Testis (tissue), 3 donors: ENCODE measurements around the gene ADGRD1. TPM values are rescaled to one million over a fixed set of nuclear protein-coding genes. Genes with fewer than 3 reads are reported as not detected.

Source experiments
- DNase-seq: peaks from one replicate; pipeline ENCODE4 v3.0.0-alpha.2; 2019
- H3K27ac ChIP-seq, 2 donors: fragments of 200-600 bp; sonication (generic); one replicate each; pipeline ENCODE4 v1.5.1; 2019
- H3K27me3 ChIP-seq: fragments of 200-600 bp; sonication (generic); one replicate; pipeline ENCODE4 v1.5.1; 2019
- H3K36me3 ChIP-seq: fragments of 200-600 bp; sonication (generic); one replicate; pipeline ENCODE4 v1.5.1; 2017; ENCODE audit warnings: low read depth; ENCODE audit errors: missing control alignments
- H3K4me1 ChIP-seq: fragments of 200-600 bp; sonication (generic); one replicate; pipeline ENCODE4 v1.5.1; 2019
- H3K4me3 ChIP-seq, 2 donors: fragments of 200-600 bp; sonication (generic); one replicate each; pipeline ENCODE4 v1.5.1; 2017 to 2019
- H3K9me3 ChIP-seq: fragments of 200-600 bp; sonication (generic); one replicate; pipeline ENCODE4 v1.5.1; 2017
- CTCF ChIP-seq, 3 experiments: fragments of 450-650 bp in 2 of 3; fragments of 200-600 bp in 1 of 3; sonication (generic) in 1 of 3; IDR thresholded peaks; one replicate each; pipeline ENCODE4 v1.5.1; 2016 to 2019; ENCODE audit warnings: antibody characterized with exemption in 3 of 3, mild to moderate bottlenecking in 2 of 3, moderate library complexity in 1 of 3
- POLR2A ChIP-seq: fragments of 450-650 bp; IDR thresholded peaks from one replicate; pipeline ENCODE4 v1.6.1; 2017; ENCODE audit warnings: antibody characterized with exemption, mild to moderate bottlenecking, moderate library complexity
- WGBS, 2 donors: methylation state at CpG; one replicate each; pipeline ENCODE4 v1.1.5; 2018; 5-methylcytosine and 5-hydroxymethylcytosine counted together
- intact Hi-C: fragments of 100-400 bp; cut with DNase I; formaldehyde crosslinking; loops from one replicate; pipeline ENCODE4 v1.15.1; 2023; ENCODE audit warnings: low total_unique reads
- polyA plus RNA-seq: library from polyadenylated mRNA; stranded (reverse); fragments of 350-450 nt; fragmentation: Illumina TruSeq; extraction: RNeasy Lipid Tissue Mini Kit (QIAGEN cat#74804); gene quantifications from one replicate; pipeline ENCODE4 v1.2.3, GENCODE V29; 2014; ENCODE audit warnings: low read depth, low replicate concordance; ENCODE audit not compliant: insufficient read depth
- total RNA-seq, 2 donors: library from RNA; depleted of rRNA; stranded (reverse); fragments of >200 nt; gene quantifications; one replicate each; pipeline ENCODE4 v1.2.3, GENCODE V29; 2016

Gene ADGRD1
- total and polyA plus RNA-seq, 3 donors from 2014 or later, result 27.2 to 43.2 (median 42.8) TPM

DNA sequence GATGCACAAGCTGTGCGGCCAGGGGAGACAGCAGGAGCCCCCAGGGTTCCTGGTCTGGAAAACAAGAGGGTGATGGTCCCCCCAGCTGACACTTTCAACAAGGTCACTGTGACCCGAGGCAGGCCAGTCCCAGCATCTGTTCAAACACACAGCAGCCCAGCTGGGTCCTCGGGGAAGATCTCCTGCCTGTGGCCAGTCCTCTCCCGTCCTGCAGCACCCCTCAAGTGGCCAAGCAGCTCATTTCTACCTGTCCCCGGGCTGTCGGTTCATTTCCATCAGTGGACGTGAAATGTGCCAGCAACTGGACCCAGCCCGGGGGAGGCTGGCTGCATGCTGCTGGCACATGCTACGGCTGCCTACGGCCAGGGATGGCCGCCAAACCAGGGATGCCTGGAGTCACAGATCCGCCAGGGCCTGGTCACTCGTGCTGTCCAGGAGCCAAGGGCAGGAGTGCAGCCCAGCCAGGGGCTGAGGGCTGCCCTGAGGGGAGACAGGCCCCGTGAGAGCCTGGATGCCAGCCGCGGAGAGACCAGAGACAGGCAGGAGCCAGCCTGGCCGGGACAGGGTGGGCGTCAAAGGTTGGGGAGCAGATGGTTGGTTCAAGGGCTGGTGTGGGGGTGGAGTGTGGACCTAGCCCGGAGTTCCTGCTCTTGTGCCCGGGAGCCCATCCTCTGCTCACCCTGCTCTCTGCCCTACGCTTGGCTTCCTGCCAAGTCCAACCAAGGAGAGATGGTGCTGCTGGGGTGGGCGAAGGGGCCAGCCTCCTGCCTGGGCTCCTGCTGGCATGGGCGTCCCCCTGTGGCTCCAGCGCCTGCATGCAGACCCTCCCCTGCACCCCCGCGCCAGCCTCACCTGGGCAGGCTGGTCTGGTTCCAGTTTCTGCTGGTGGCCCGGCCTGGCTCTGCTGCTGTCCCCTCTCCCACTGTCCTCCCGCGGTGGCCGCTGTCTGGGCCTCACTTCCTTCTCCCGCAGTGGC, 143.8 kb downstream of the ADGRD1 start:
- peak; percentile 41 for DNase-seq
- Histone ChIP-seq H3K27me3 (no peaks in the 10 kb centered on the region), H3K27ac (no peak overlapping the region), H3K4me3 (no peak overlapping the region), H3K36me3 (no peaks in the 10 kb centered on the region), H3K4me1 (peaks cover 7% of the 10 kb centered on the region), H3K9me3 (no peaks in the 10 kb centered on the region)
- intact Hi-C loops, result no loop called here
- TF ChIP-seq CTCF (IDR thresholded peaks at IDR 0.05) (no peak), POLR2A (no peak)
- 66 to 73% methylated on average over 14 to 28 of the region's 31 CpGs for WGBS, 2 donors

DNA sequence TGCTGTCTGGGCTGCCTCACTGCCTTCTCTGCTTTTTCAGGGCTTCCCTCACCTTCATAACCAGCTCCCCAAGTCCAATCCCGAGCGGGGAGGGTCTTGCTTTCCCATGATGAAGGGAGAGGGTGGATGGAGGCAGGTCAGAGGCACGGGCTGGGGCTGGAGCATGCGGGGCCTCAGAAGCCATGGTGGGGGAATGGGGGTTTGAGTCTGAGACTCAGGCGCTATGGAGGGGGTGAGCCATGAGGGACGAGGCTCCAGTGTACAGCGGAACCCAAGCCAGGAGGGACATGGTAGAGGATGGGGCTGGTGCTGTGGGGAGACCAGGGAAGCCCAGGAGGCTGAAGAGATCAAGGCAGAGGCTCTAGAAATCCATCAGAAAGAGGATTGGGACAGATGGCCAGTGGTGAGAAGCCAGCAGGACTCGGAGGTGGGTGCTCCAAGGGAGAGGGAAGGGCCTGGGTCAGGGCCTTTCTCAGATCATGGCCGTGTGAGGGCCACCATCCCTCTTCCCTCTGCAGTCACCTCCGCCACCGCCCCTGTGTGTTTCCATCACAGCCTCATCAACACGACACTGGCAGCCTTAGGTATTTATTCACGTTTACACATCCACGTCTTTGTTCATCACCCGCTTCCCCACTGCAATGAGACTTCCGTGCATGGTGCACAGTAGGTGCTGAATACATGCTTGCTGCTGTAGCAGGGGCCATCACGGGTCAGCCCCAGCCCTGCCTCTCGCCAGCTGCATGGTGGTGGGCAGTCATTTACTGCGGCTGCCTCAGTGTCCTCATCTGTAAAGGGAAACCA, 144.7 kb downstream of the ADGRD1 start:
- no peak overlapping the region for H3K27ac ChIP-seq
- H3K9me3 ChIP-seq, result no peaks in the 10 kb centered on the region
- TF ChIP-seq POLR2A (no peak), CTCF (IDR thresholded peaks at IDR 0.05) (no peak)
- peak; percentile 6 for DNase-seq
- intact Hi-C loops, result no loop called here
- H3K27me3 ChIP-seq, result no peaks in the 10 kb centered on the region
- 94 to 95% methylated on average over 19 of the region's 19 CpGs for WGBS, 2 donors
- H3K4me3 ChIP-seq, result no peak overlapping the region
- no peaks in the 10 kb centered on the region for H3K36me3 ChIP-seq
- H3K4me1 ChIP-seq, result peaks cover 7% of the 10 kb centered on the region

DNA sequence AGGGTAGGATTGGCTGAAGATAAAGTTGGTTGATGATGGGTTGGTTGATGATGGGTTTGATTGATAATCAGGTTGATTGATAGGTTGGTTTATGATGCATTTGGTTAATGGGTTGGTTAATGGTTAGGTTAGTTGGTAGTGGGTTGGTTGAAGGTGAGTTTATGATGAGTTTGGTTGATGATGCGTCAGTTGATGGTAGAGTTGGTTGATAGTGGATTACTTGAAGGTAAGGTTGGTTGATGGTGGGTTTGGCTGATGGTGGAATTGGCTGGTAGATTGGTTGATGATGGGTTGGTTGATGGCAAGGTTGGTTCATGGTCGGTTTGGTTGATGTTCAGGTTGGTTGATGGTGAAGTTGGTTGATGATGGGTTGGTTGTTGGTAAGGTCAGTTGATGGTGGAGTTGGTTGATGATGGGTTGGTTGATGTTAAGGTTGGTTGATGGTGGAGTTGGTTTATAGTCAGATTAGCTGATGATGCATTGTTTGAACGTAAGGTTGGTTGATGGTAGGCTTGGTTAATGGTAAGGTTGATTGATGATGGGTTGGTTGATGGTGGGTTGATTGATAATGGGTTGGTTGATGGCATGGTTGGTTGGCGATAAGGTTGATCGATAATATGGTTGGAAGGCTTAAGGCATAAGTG, 146.4 kb downstream of the ADGRD1 start:
- H3K27ac ChIP-seq, result no peak overlapping the region
- H3K4me3 ChIP-seq, result no peak overlapping the region
- 93 to 95% methylated on average over 5 of the region's 5 CpGs for WGBS, 2 donors
- TF ChIP-seq POLR2A, result no peak
- TF ChIP-seq CTCF (IDR thresholded peaks at IDR 0.05), result no peak
- intact Hi-C loops, result no loop called here
- no peaks in the 10 kb centered on the region for H3K36me3 ChIP-seq
- peak; percentile 1 for DNase-seq
- H3K27me3 ChIP-seq, result no peaks in the 10 kb centered on the region
- no peaks in the 10 kb centered on the region for H3K9me3 ChIP-seq
- H3K4me1 ChIP-seq, result peaks cover 19% of the 10 kb centered on the region

DNA sequence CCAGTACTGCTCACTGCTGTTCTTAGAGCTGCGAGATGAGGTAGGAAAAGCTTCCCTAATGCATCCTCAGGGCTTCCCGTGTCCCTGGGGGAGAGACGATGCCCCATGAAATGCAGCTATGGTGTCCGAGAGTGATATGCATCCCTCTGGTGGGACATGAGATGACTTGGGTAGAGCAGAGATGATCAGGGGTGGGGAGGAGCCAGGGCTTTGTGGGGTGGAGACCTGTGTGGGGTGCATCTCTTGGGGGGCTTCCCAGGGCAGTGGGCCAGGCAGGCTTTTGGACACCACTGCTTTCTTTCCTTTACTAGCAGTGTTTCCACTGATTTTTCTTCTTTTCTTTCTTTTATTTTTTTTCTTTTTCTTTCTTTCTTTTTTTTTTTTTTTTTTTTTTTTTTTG, 147.3 kb downstream of the ADGRD1 start:
- DNase-seq, result peak; percentile 8
- no peak overlapping the region for H3K4me3 ChIP-seq
- no peak overlapping the region for H3K27ac ChIP-seq
- TF ChIP-seq CTCF (IDR thresholded peaks at IDR 0.05) (no peak), POLR2A (no peak)
- no peaks in the 10 kb centered on the region for H3K9me3 ChIP-seq
- H3K36me3 ChIP-seq, result no peaks in the 10 kb centered on the region
- intact Hi-C loops, result no loop called here
- WGBS, 2 donors, result 97 to 100% methylated on average over 4 of the region's 4 CpGs
- no peaks in the 10 kb centered on the region for H3K27me3 ChIP-seq
- peaks cover 21% of the 10 kb centered on the region for H3K4me1 ChIP-seq
